Kidney (tissue), 14 donors: ENCODE results near the gene SCARF1. TPM values are rescaled to one million over a fixed set of nuclear protein-coding genes. Genes with fewer than 3 reads are reported as not detected.
A peak's percentile ranks its signal among the peaks of the same experiment; 100 is the strongest.

ENCODE experiments used
- DNase-seq, 5 donors: peaks; one replicate each; pipeline ENCODE4 v3.0.0-alpha.2; 2013 to 2020
- FAIRE-seq: peaks from 2 replicates; lab custom pipeline; 2012; peaks lifted over from hg19 to GRCh38; lab: Jason Lieb, UNC
- H3K27ac ChIP-seq, 2 donors: one replicate each; pipeline ENCODE4 v1.7.0; 2013; ENCODE audit warnings: low read depth in 2 of 2, low read length in 2 of 2, inconsistent platforms in 1 of 2
- H3K27me3 ChIP-seq: one replicate; pipeline ENCODE4 v1.7.1; 2013; ENCODE audit warnings: low read length, inconsistent platforms; ENCODE audit not compliant: control insufficient read depth, insufficient read depth
- H3K36me3 ChIP-seq, 3 donors: one replicate each; pipeline versions ENCODE4 v1.7.0 to v1.7.1; 2013; ENCODE audit warnings: low read length in 3 of 3, control low read depth in 1 of 3, inconsistent platforms in 1 of 3; ENCODE audit not compliant: insufficient read depth in 3 of 3, control insufficient read depth in 2 of 3
- H3K4me1 ChIP-seq, 3 donors: one replicate each; pipeline versions ENCODE4 v1.7.0 to v1.7.1; 2013; ENCODE audit warnings: low read length in 3 of 3, inconsistent platforms in 1 of 3, low read depth in 1 of 3; ENCODE audit not compliant: control insufficient read depth in 2 of 3, insufficient read depth in 2 of 3
- H3K4me3 ChIP-seq, 3 donors: one replicate each; pipeline versions ENCODE4 v1.7.0 to v1.8.1; 2013; ENCODE audit warnings: low read length in 3 of 3, control low read depth in 1 of 3, inconsistent platforms in 1 of 3
- H3K9ac ChIP-seq, 3 donors: one replicate each; pipeline versions ENCODE4 v1.7.0 to v1.7.1; 2013; ENCODE audit warnings: low read length in 3 of 3, control low read depth in 1 of 3, inconsistent platforms in 1 of 3
- H3K9me3 ChIP-seq, 3 donors: one replicate each; pipeline versions ENCODE4 v1.7.0 to v1.7.1; 2013; ENCODE audit warnings: low read length in 3 of 3, control low read depth in 1 of 3, inconsistent platforms in 1 of 3; ENCODE audit not compliant: control insufficient read depth in 2 of 3, insufficient read depth in 1 of 3
- CTCF ChIP-seq: IDR thresholded peaks from 3 replicates; pipeline ENCODE4 v1.5.1; 2012; ENCODE audit warnings: mild to moderate bottlenecking, moderate library complexity, borderline replicate concordance; ENCODE audit not compliant: insufficient read depth; ENCODE audit errors: extremely low read depth
- intact Hi-C: fragments of 100-400 bp; cut with DNase I; formaldehyde crosslinking; loops from one replicate; pipeline ENCODE4 v1.11.1; 2022
- polyA plus RNA-seq: library from polyadenylated mRNA; stranded (reverse); fragments of 350-450 nt; fragmentation: Illumina TruSeq; extraction: RNeasy Lipid Tissue Mini Kit (QIAGEN cat#74804); gene quantifications from one replicate; pipeline ENCODE4 v1.2.3, GENCODE V29; 2014; ENCODE audit warnings: low read depth, low replicate concordance; ENCODE audit not compliant: insufficient read depth
- total RNA-seq: library from RNA; stranded (reverse); fragmentation: NEBNext Ultra II Directional; extraction: Animal tissue kit (Norgen Biotek cat#: 25700); gene quantifications from one replicate; pipeline ENCODE4 v1.2.1, GENCODE V29; 2021
- donor health status: control.
- donor health status: control.
- donor health status: control.
- donor health status: control.
- donor health status: control.
- donor health status: DM: yes; HTN: yes; CAD: no.
- donor health status: Normal renal cell carcinoma (clear cell type).

The SCARF1 gene
- total and polyA plus RNA-seq, 2 donors from 2014 or later, result 7.0 to 20.1 TPM

DNA sequence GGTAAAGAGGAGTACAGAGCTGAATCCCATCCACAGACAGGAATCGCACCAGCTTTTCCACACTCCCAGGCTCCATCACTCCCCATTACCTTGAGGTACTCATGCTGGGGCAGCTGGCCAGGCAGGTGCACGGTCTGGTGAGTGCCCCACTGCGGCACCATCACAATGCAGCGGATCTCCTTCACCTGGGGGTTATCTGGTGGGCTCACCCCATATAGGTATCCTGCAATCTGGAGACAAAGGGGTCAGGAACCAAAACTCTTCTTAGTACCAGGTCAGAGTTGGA, 6.0 kb upstream of the SCARF1 start:
- Histone ChIP-seq H3K27me3 (no peaks in the 10 kb centered on the region), H3K27ac (no peak overlapping the region), H3K36me3 (peaks cover 27 to 55% (median 53%) of the 10 kb centered on the region in 3 donors), H3K9me3 (no peaks in the 10 kb centered on the region), H3K9ac (no peak overlapping the region), H3K4me3 (no peak overlapping the region), H3K4me1 (peaks cover 0 to 30% (median 23%) of the 10 kb centered on the region in 3 donors)
- no peak for FAIRE-seq
- TF ChIP-seq CTCF, result no peak
- intact Hi-C loops, result no loop called here
- peak in 1 of 5 donors; percentile 59 for DNase-seq

GRCh38 chr17:1650731-1651558, 5.4 kb upstream of the SCARF1 start:
- peak in 2 of 5 donors; percentile 56 to 64 for DNase-seq
- no peaks in the 10 kb centered on the region for H3K27me3 ChIP-seq
- H3K4me1 ChIP-seq, result peaks cover 0 to 35% (median 23%) of the 10 kb centered on the region in 3 donors
- intact Hi-C loops, result no loop called here
- peaks cover 25 to 52% (median 47%) of the 10 kb centered on the region in 3 donors for H3K36me3 ChIP-seq
- FAIRE-seq, result no peak
- no peaks in the 10 kb centered on the region for H3K9me3 ChIP-seq
- H3K4me3 ChIP-seq, result no peak overlapping the region
- H3K27ac ChIP-seq, result peak overlapping the region; percentile 2 to 92
- no peak for TF ChIP-seq CTCF
- H3K9ac ChIP-seq, result no peak overlapping the region

DNA sequence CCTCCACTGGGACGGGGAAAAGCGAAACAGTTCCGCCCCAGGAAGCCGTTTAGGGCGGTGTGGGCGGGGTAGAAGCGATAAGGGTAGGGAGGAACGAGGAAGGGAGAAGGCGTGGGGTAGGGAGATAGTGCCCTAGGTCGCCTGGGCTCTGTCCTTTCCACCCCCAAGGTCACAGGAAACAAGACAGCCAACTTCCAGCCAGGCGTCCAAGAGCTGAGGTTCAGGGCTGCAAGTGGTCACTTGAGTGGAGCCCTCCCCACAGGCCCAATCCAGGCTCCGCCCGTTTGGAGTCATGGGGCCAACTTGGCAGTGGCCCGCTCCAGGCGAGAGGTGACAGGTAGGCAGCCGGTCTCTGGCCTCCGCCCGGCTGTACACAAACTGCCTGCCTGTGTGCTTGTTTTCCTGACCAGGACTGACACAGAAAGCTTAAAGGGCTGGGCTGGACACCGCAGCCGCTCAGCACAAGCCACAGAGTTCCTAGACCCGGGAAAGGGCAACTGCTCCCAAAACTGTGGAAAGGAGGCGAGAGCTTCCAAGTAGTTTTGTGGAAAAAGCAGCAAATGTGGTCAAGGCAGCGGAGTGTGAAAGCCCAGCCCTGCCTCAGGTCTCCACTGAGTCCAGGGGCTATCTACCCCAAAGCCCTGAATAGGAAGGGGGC, 4.4 kb upstream of the SCARF1 start, which contains the start of gene RILP:
Gene RILP (minus strand): TSS at position 23 of the 658 bp plus-strand sequence. CDS start 62 bp downstream, outside the sequence.
- H3K4me1 ChIP-seq, result peaks cover 0 to 38% (median 23%) of the 10 kb centered on the region in 3 donors
- H3K9me3 ChIP-seq, result no peaks in the 10 kb centered on the region
- H3K27me3 ChIP-seq, result no peaks in the 10 kb centered on the region
- intact Hi-C loops, result no loop called here
- FAIRE-seq, result no peak
- no peak for TF ChIP-seq CTCF
- peak within 1 kb of the TSS in 2 of 3 donors; percentile 46 to 60 for H3K9ac ChIP-seq
- H3K4me3 ChIP-seq, result peak within 1 kb of the TSS in 2 of 3 donors; percentile 61 to 70
- DNase-seq, result peak in 3 of 5 donors; percentile 30 to 94 (median 50)
- H3K36me3 ChIP-seq, result peaks cover 22 to 49% (median 42%) of the 10 kb centered on the region in 3 donors
- peak within 1 kb of the TSS; percentile 92 to 96 for H3K27ac ChIP-seq
